ENCODE data around the gene LRFN4. TPM values are rescaled to one million over a fixed set of nuclear protein-coding genes. Genes with fewer than 3 reads are reported as not detected.
A peak's percentile ranks its signal among the peaks of the same experiment; 100 is the strongest.

Gene LRFN4
- polyA plus RNA-seq, 1 donor from 2014 or later, result 85.0 TPM

GRCh38 chr11:66841861-66842260, 15.0 kb upstream of the LRFN4 start:
- no peaks in the 10 kb centered on the region for H3K36me3 ChIP-seq (ENCODE audit: insufficient read depth, low read length)

GRCh38 chr11:66842501-66842895, 14.4 kb upstream of the LRFN4 start:
- peak overlapping the region; percentile 81 for H3K4me2 ChIP-seq (ENCODE audit: low read length)
- no peaks in the 10 kb centered on the region for H3K36me3 ChIP-seq (ENCODE audit: insufficient read depth, low read length)
- H3K9me3 ChIP-seq (ENCODE audit: low read length), result no peaks in the 10 kb centered on the region
- H2AFZ ChIP-seq (ENCODE audit: low read depth, low read length), result peak overlapping the region; percentile 56
- H3K79me2 ChIP-seq (replicated peaks; ENCODE audit: insufficient read depth, low read length), result peaks cover 24% of the 10 kb centered on the region
- peak overlapping the region; percentile 86 for H3K27ac ChIP-seq (ENCODE audit: low read length)
- H3K27me3 ChIP-seq (ENCODE audit: insufficient read depth, low read depth, low read length), result no peaks in the 10 kb centered on the region
- peak overlapping the region; percentile 88 for H3K9ac ChIP-seq (ENCODE audit: low read length)
- H3K4me3 ChIP-seq (ENCODE audit: low read length), result peak overlapping the region; percentile 89
- H4K20me1 ChIP-seq (ENCODE audit: insufficient read depth), result no peaks in the 10 kb centered on the region
- TF ChIP-seq MXI1 (conservative IDR thresholded peaks at IDR 0.05; ENCODE audit: poor library complexity, severe bottlenecking) (no peak), EP300 (conservative IDR thresholded peaks at IDR 0.05; ENCODE audit: poor library complexity, severe bottlenecking) (no peak), TAF1 (IDR thresholded peaks at IDR 0.05; ENCODE audit: low read depth) (no peak), RAD21 (conservative IDR thresholded peaks at IDR 0.05) (no peak), POLR2AphosphoS5 (IDR thresholded peaks at IDR 0.05) (no peak), SMC3 (conservative IDR thresholded peaks at IDR 0.05; ENCODE audit: poor library complexity) (no peak), EZH2 (IDR thresholded peaks at IDR 0.05; ENCODE audit: borderline replicate concordance, insufficient read depth, low read length, poor library complexity, severe bottlenecking) (no peak), CTCF (IDR thresholded peaks at IDR 0.05; ENCODE audit: poor library complexity, severe bottlenecking) (no peak)
- TF ChIP-seq, protein P1, sequence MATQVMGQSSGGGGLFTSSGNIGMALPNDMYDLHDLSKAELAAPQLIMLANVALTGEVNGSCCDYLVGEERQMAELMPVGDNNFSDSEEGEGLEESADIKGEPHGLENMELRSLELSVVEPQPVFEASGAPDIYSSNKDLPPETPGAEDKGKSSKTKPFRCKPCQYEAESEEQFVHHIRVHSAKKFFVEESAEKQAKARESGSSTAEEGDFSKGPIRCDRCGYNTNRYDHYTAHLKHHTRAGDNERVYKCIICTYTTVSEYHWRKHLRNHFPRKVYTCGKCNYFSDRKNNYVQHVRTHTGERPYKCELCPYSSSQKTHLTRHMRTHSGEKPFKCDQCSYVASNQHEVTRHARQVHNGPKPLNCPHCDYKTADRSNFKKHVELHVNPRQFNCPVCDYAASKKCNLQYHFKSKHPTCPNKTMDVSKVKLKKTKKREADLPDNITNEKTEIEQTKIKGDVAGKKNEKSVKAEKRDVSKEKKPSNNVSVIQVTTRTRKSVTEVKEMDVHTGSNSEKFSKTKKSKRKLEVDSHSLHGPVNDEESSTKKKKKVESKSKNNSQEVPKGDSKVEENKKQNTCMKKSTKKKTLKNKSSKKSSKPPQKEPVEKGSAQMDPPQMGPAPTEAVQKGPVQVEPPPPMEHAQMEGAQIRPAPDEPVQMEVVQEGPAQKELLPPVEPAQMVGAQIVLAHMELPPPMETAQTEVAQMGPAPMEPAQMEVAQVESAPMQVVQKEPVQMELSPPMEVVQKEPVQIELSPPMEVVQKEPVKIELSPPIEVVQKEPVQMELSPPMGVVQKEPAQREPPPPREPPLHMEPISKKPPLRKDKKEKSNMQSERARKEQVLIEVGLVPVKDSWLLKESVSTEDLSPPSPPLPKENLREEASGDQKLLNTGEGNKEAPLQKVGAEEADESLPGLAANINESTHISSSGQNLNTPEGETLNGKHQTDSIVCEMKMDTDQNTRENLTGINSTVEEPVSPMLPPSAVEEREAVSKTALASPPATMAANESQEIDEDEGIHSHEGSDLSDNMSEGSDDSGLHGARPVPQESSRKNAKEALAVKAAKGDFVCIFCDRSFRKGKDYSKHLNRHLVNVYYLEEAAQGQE (IDR thresholded peaks at IDR 0.05; ENCODE audit: borderline replicate concordance), result no peak
- H3F3A ChIP-seq (ENCODE audit: insufficient read depth, low read length, poor library complexity, severe bottlenecking), result no peaks in the 10 kb centered on the region
- H3K9me2 ChIP-seq (ENCODE audit: insufficient read depth, low read length), result no peaks in the 10 kb centered on the region

More at GRCh38 chr11:66841861-66842260, 15.0 kb upstream of the LRFN4 start:
- no peaks in the 10 kb centered on the region for H3K9me2 ChIP-seq (ENCODE audit: insufficient read depth, low read length)
- peak overlapping the region; percentile 88 for H3K9ac ChIP-seq (ENCODE audit: low read length)
- peak overlapping the region; percentile 81 for H3K4me2 ChIP-seq (ENCODE audit: low read length)
- no peaks in the 10 kb centered on the region for H3K9me3 ChIP-seq (ENCODE audit: low read length)
- peak overlapping the region; percentile 86 for H3K27ac ChIP-seq (ENCODE audit: low read length)
- H2AFZ ChIP-seq (ENCODE audit: low read depth, low read length), result no peak overlapping the region
- no peaks in the 10 kb centered on the region for H3K27me3 ChIP-seq (ENCODE audit: insufficient read depth, low read depth, low read length)
- no peak for TF ChIP-seq TAF1 (IDR thresholded peaks at IDR 0.05; ENCODE audit: low read depth)
- TF ChIP-seq EZH2 (IDR thresholded peaks at IDR 0.05; ENCODE audit: borderline replicate concordance, insufficient read depth, low read length, poor library complexity, severe bottlenecking), result no peak
- TF ChIP-seq, protein P1 (IDR thresholded peaks at IDR 0.05; ENCODE audit: borderline replicate concordance), result no peak
- TF ChIP-seq POLR2AphosphoS5 (IDR thresholded peaks at IDR 0.05), result no peak
- no peak for TF ChIP-seq MXI1 (conservative IDR thresholded peaks at IDR 0.05; ENCODE audit: poor library complexity, severe bottlenecking)
- TF ChIP-seq EP300 (conservative IDR thresholded peaks at IDR 0.05; ENCODE audit: poor library complexity, severe bottlenecking), result no peak
- TF ChIP-seq RAD21 (conservative IDR thresholded peaks at IDR 0.05), result no peak
- no peak for TF ChIP-seq SMC3 (conservative IDR thresholded peaks at IDR 0.05; ENCODE audit: poor library complexity)
- no peak for TF ChIP-seq CTCF (IDR thresholded peaks at IDR 0.05; ENCODE audit: poor library complexity, severe bottlenecking)
- no peaks in the 10 kb centered on the region for H4K20me1 ChIP-seq (ENCODE audit: insufficient read depth)
- peaks cover 24% of the 10 kb centered on the region for H3K79me2 ChIP-seq (replicated peaks; ENCODE audit: insufficient read depth, low read length)
- H3K4me3 ChIP-seq (ENCODE audit: low read length), result peak overlapping the region; percentile 89
- no peaks in the 10 kb centered on the region for H3F3A ChIP-seq (ENCODE audit: insufficient read depth, low read length, poor library complexity, severe bottlenecking)

Data from neural cell (in vitro differentiated cells).